ENCODE results near the gene LRRC4C.

LRRC4C gene

GRCh38 chr11:41435531-41435930, 23.9 kb downstream of the LRRC4C start:
- DNase-seq, result no peak

GRCh38 chr11:41431784-41432183, 27.7 kb downstream of the LRRC4C start:
- DNase-seq, result peak; percentile 12
- in situ Hi-C loops (cut with MboI; ENCODE audit: low pct_unique_long_range_greater_than_20kb, low sequenced_read_pairs), result no loop called here

More at GRCh38 chr11:41435531-41435930, 23.9 kb downstream of the LRRC4C start:
- in situ Hi-C loops (cut with MboI; ENCODE audit: low pct_unique_long_range_greater_than_20kb, low sequenced_read_pairs), result no loop called here

- in situ Hi-C loops (cut with MboI; ENCODE audit: low pct_unique_long_range_greater_than_20kb, low sequenced_read_pairs), result no loop called here
- DNase-seq, result no peak
Observed at GRCh38 chr11:41419901-41420300, 39.6 kb downstream of the LRRC4C start.

GRCh38 chr11:41414771-41415440, 44.5 kb downstream of the LRRC4C start:
- DNase-seq, result no peak
- in situ Hi-C loops (cut with MboI; ENCODE audit: low pct_unique_long_range_greater_than_20kb, low sequenced_read_pairs), result no loop called here

GRCh38 chr11:41413843-41414242, 45.6 kb downstream of the LRRC4C start:
- in situ Hi-C loops (cut with MboI; ENCODE audit: low pct_unique_long_range_greater_than_20kb, low sequenced_read_pairs), result no loop called here
- DNase-seq, result no peak

- DNase-seq, result no peak
- in situ Hi-C loops (cut with MboI; ENCODE audit: low pct_unique_long_range_greater_than_20kb, low sequenced_read_pairs), result no loop called here
Observed at GRCh38 chr11:41405812-41406211, 53.6 kb downstream of the LRRC4C start.

- in situ Hi-C loops (cut with MboI; ENCODE audit: low pct_unique_long_range_greater_than_20kb, low sequenced_read_pairs), result no loop called here
- DNase-seq, result no peak
Observed at GRCh38 chr11:41404109-41404508, 55.3 kb downstream of the LRRC4C start.

GRCh38 chr11:41403458-41403857, 56.0 kb downstream of the LRRC4C start:
- DNase-seq, result no peak
- in situ Hi-C loops (cut with MboI; ENCODE audit: low pct_unique_long_range_greater_than_20kb, low sequenced_read_pairs), result no loop called here

GRCh38 chr11:41400819-41401382, 58.6 kb downstream of the LRRC4C start:
- in situ Hi-C loops (cut with MboI; ENCODE audit: low pct_unique_long_range_greater_than_20kb, low sequenced_read_pairs), result no loop called here
- DNase-seq, result no peak

GRCh38 chr11:41400124-41400523, 59.3 kb downstream of the LRRC4C start:
- no peak for DNase-seq
- in situ Hi-C loops (cut with MboI; ENCODE audit: low pct_unique_long_range_greater_than_20kb, low sequenced_read_pairs), result no loop called here

GRCh38 chr11:41399323-41399722, 60.1 kb downstream of the LRRC4C start:
- in situ Hi-C loops (cut with MboI; ENCODE audit: low pct_unique_long_range_greater_than_20kb, low sequenced_read_pairs), result no loop called here
- DNase-seq, result no peak

GRCh38 chr11:41398175-41398574, 61.3 kb downstream of the LRRC4C start:
- in situ Hi-C loops (cut with MboI; ENCODE audit: low pct_unique_long_range_greater_than_20kb, low sequenced_read_pairs), result no loop called here
- no peak for DNase-seq

- in situ Hi-C loops (cut with MboI; ENCODE audit: low pct_unique_long_range_greater_than_20kb, low sequenced_read_pairs), result no loop called here
- no peak for DNase-seq
Observed at GRCh38 chr11:41394521-41395195, 64.8 kb downstream of the LRRC4C start.

- no peak for DNase-seq
- in situ Hi-C loops (cut with MboI; ENCODE audit: low pct_unique_long_range_greater_than_20kb, low sequenced_read_pairs), result no loop called here
Observed at GRCh38 chr11:41392596-41392995, 66.9 kb downstream of the LRRC4C start.

- no peak for DNase-seq
- in situ Hi-C loops (cut with MboI; ENCODE audit: low pct_unique_long_range_greater_than_20kb, low sequenced_read_pairs), result no loop called here
Observed at GRCh38 chr11:41389623-41390130, 69.8 kb downstream of the LRRC4C start.

GRCh38 chr11:41384329-41384728, 75.1 kb downstream of the LRRC4C start:
- in situ Hi-C loops (cut with MboI; ENCODE audit: low pct_unique_long_range_greater_than_20kb, low sequenced_read_pairs), result no loop called here
- no peak for DNase-seq

GRCh38 chr11:41383768-41384167, 75.7 kb downstream of the LRRC4C start:
- DNase-seq, result no peak
- in situ Hi-C loops (cut with MboI; ENCODE audit: low pct_unique_long_range_greater_than_20kb, low sequenced_read_pairs), result no loop called here

- no peak for DNase-seq
- in situ Hi-C loops (cut with MboI; ENCODE audit: low pct_unique_long_range_greater_than_20kb, low sequenced_read_pairs), result no loop called here
Observed at GRCh38 chr11:41382927-41383326, 76.5 kb downstream of the LRRC4C start.

- in situ Hi-C loops (cut with MboI; ENCODE audit: low pct_unique_long_range_greater_than_20kb, low sequenced_read_pairs), result no loop called here
- DNase-seq, result no peak
Observed at GRCh38 chr11:41379084-41379483, 80.4 kb downstream of the LRRC4C start.

GRCh38 chr11:41377709-41378394, 81.6 kb downstream of the LRRC4C start:
- no peak for DNase-seq
- in situ Hi-C loops (cut with MboI; ENCODE audit: low pct_unique_long_range_greater_than_20kb, low sequenced_read_pairs), result no loop called here
